Smooth muscle cell (in vitro differentiated cells): Measurements from ENCODE around the gene POP5. TPM values are rescaled to one million over a fixed set of nuclear protein-coding genes. Genes with fewer than 3 reads are reported as not detected.

Source experiments
- DNase-seq: peaks from one replicate; lab custom pipeline; 2025; ENCODE audit not compliant: unreplicated experiment; lab: John Stamatoyannopoulos, UW
- H2AFZ ChIP-seq: fragments of 200-600 bp; sonication (generic); 2 replicates; pipeline ENCODE4 v1.6.0; 2016; ENCODE audit warnings: antibody characterized with exemption, low read depth, mild to moderate bottlenecking
- H3F3A ChIP-seq: fragments of 200-600 bp; sonication (generic); 2 replicates; pipeline ENCODE4 v1.6.0; 2017; ENCODE audit warnings: antibody characterized with exemption, low read depth
- H3K27ac ChIP-seq: fragments of 200-600 bp; sonication (generic); 2 replicates; pipeline ENCODE4 v1.5.1; 2016; ENCODE audit warnings: low read depth, mild to moderate bottlenecking
- H3K27me3 ChIP-seq: fragments of 200-600 bp; sonication (generic); 2 replicates; pipeline ENCODE4 v1.6.1; 2016; ENCODE audit warnings: low read depth, mild to moderate bottlenecking
- H3K36me3 ChIP-seq: fragments of 200-600 bp; sonication (generic); 2 replicates; pipeline ENCODE4 v1.5.1; 2016; ENCODE audit warnings: low read depth
- H3K4me1 ChIP-seq: fragments of 200-600 bp; sonication (generic); 2 replicates; pipeline ENCODE4 v1.5.1; 2016; ENCODE audit warnings: low read depth
- H3K4me2 ChIP-seq: fragments of 200-600 bp; sonication (generic); 2 replicates; pipeline ENCODE4 v1.6.0; 2016; ENCODE audit warnings: mild to moderate bottlenecking
- H3K4me3 ChIP-seq: fragments of 200-600 bp; sonication (generic); 2 replicates; pipeline ENCODE4 v1.5.1; 2016; ENCODE audit warnings: mild to moderate bottlenecking
- H3K79me2 ChIP-seq: fragments of 200-600 bp; sonication (generic); 2 replicates; pipeline ENCODE4 v1.6.0; 2016; ENCODE audit warnings: low read depth, mild to moderate bottlenecking
- H3K9ac ChIP-seq: fragments of 200-600 bp; sonication (generic); 2 replicates; pipeline ENCODE4 v1.6.0; 2016; ENCODE audit warnings: low read depth
- H3K9me3 ChIP-seq: fragments of 200-600 bp; sonication (generic); replicated peaks from 2 replicates; pipeline ENCODE4 v1.5.1; 2016; ENCODE audit warnings: low read depth
- H4K20me1 ChIP-seq: fragments of 200-600 bp; sonication (generic); 2 replicates; pipeline ENCODE4 v1.6.0; 2016; ENCODE audit warnings: low read depth
- CTCF ChIP-seq: fragments of 200-600 bp; sonication (generic); IDR thresholded peaks from 2 replicates; pipeline ENCODE4 v1.5.1; 2017; ENCODE audit warnings: borderline replicate concordance, mild to moderate bottlenecking, antibody characterized with exemption; ENCODE audit not compliant: insufficient read depth, poor library complexity, severe bottlenecking
- WGBS: methylation state at CpG from one replicate; pipeline ENCODE4 v1.1.7; 2016; ENCODE audit warnings: low lambda C conversion rate; 5-methylcytosine and 5-hydroxymethylcytosine counted together
- polyA plus RNA-seq: library from polyadenylated mRNA; unstranded; fragments of >200 nt; fragmentation: Nextera tagmentation; extraction: Ambion mirVana; gene quantifications from 2 replicates; pipeline ENCODE4 v1.2.1, GENCODE V29; 2016
- total RNA-seq: library from RNA; depleted of rRNA; stranded (reverse); fragments of >200 nt; gene quantifications from 2 replicates; pipeline ENCODE4 v1.2.3, GENCODE V29; 2014

Gene POP5
- total and polyA plus RNA-seq, 2 experiments from 2014 or later: 25.8 to 40.4 TPM

- Histone ChIP-seq H3K4me3 (peak overlapping the region; percentile 21), H2AFZ (no peak overlapping the region), H3K79me2 (peaks cover 86% of the 10 kb centered on the region), H3K36me3 (no peaks in the 10 kb centered on the region), H3K4me2 (peak overlapping the region; percentile 91), H3K9ac (no peak overlapping the region), H3F3A (peaks cover 5% of the 10 kb centered on the region), H4K20me1 (peaks cover 82% of the 10 kb centered on the region), H3K9me3 (no peaks in the 10 kb centered on the region), H3K4me1 (peaks cover 29% of the 10 kb centered on the region), H3K27ac (peak overlapping the region; percentile 60), H3K27me3 (no peaks in the 10 kb centered on the region)
- DNase-seq: no peak
- 85% methylated on average over 4 of the region's 4 CpGs for WGBS
- TF ChIP-seq CTCF: no peak
Observed at GRCh38 chr12:120537856-120538220, 43.4 kb downstream of the POP5 start.

GRCh38 chr12:120536064-120536791 lies 45.0 kb downstream of the POP5 start:
- H3K27me3 ChIP-seq: no peaks in the 10 kb centered on the region
- peak overlapping the region; percentile 96 for H3K9ac ChIP-seq

GRCh38 chr12:120534703-120535655 lies 46.2 kb downstream of the POP5 start:
- H3K27me3 ChIP-seq: no peaks in the 10 kb centered on the region
- peaks cover 58% of the 10 kb centered on the region for H3K79me2 ChIP-seq

More at GRCh38 chr12:120536064-120536791, 45.0 kb downstream of the POP5 start:
- 79% methylated on average over 13 of the region's 13 CpGs for WGBS
- H3K27ac ChIP-seq: no peak overlapping the region
- peak overlapping the region; percentile 96 for H3K4me3 ChIP-seq
- no peak for TF ChIP-seq CTCF
- H3K9me3 ChIP-seq: no peaks in the 10 kb centered on the region
- peaks cover 29% of the 10 kb centered on the region for H3K4me1 ChIP-seq
- H3K36me3 ChIP-seq: no peaks in the 10 kb centered on the region
- peaks cover 66% of the 10 kb centered on the region for H4K20me1 ChIP-seq
- H3K4me2 ChIP-seq: peak overlapping the region; percentile 91
- peaks cover 70% of the 10 kb centered on the region for H3K79me2 ChIP-seq
- peaks cover 5% of the 10 kb centered on the region for H3F3A ChIP-seq
- no peak for DNase-seq
- no peak overlapping the region for H2AFZ ChIP-seq

More at GRCh38 chr12:120534703-120535655, 46.2 kb downstream of the POP5 start:
- H3K36me3 ChIP-seq: no peaks in the 10 kb centered on the region
- peak; percentile 25 for DNase-seq
- peaks cover 5% of the 10 kb centered on the region for H3F3A ChIP-seq
- H3K4me3 ChIP-seq: peak overlapping the region; percentile 96
- H3K27ac ChIP-seq: peak overlapping the region; percentile 70
- peak overlapping the region; percentile 84 for H2AFZ ChIP-seq
- H3K4me1 ChIP-seq: peaks cover 30% of the 10 kb centered on the region
- H3K9me3 ChIP-seq: no peaks in the 10 kb centered on the region
- TF ChIP-seq CTCF: no peak
- peaks cover 53% of the 10 kb centered on the region for H4K20me1 ChIP-seq
- peak overlapping the region; percentile 96 for H3K9ac ChIP-seq
- H3K4me2 ChIP-seq: peak overlapping the region; percentile 91
- WGBS: 5% methylated on average over 36 of the region's 52 CpGs
